ENCODE data around the gene ANO1. TPM values are rescaled to one million over a fixed set of nuclear protein-coding genes. Genes with fewer than 3 reads are reported as not detected.

Gene ANO1
- total RNA-seq, 1 experiment from 2014 or later: 41.7 TPM

DNA sequence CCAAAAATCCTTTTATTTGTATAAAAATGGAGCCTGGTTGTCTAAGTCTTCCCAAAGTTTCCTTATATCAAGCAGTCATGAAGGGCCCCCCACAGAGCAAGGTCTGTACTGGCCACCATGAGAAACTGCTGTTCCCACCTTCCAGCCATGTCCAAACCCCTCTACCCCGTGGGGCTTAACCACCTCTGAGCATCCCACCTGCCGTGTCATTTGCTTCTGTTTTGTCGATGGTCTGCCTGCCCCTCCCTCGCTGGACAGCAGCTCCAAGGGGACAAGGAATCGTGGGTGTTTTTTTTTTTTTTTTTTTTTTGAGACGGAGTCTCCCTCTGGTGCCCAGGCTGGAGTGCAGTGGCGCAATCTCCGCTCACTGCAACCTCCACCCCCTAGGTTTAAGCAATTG lies 11.1 kb upstream of the ANO1 start:
- ChIA-PET RAD21 (ENCODE audit: low non-redundant PET in 1 of 2, low total read pairs in 2 of 2, uncharacterized antibody in 2 of 2, unreplicated experiment in 2 of 2) (interaction anchor here in 1 of 2 experiments (0.6 kb wide), 1 partner anchor 18 kb away, joined by 3 read pairs; no protein-coding TSS in a partner anchor), CTCF (no interaction called here), POLR2A (no interaction called here)
- Histone ChIP-seq H3K79me2 (ENCODE audit: insufficient read depth, low read length) (no peaks in the 10 kb centered on the region), H3K9ac (ENCODE audit: low read length) (no peak overlapping the region), H3K4me1 (ENCODE audit: control insufficient read depth in 1 of 2, insufficient read depth in 2 of 2, low read length in 2 of 2) (peaks cover 41 to 55% of the 10 kb centered on the region in 2 experiments), H3K4me2 (ENCODE audit: low read length) (no peak overlapping the region), H2AFZ (ENCODE audit: low read depth, low read length, poor library complexity, severe bottlenecking) (no peak overlapping the region), H3K9me3 (ENCODE audit: control insufficient read depth in 1 of 2, insufficient read depth in 1 of 2, low read depth in 1 of 2, low read length in 2 of 2) (no peaks in the 10 kb centered on the region), H3K36me3 (ENCODE audit: control insufficient read depth in 1 of 2, insufficient read depth in 2 of 2, low read length in 2 of 2) (no peaks in the 10 kb centered on the region), H4K20me1 (ENCODE audit: insufficient read depth) (no peaks in the 10 kb centered on the region), H3K27ac (ENCODE audit: low read depth, low read length) (no peak overlapping the region), H3K9me2 (ENCODE audit: insufficient read depth) (no peaks in the 10 kb centered on the region), H3K27me3 (ENCODE audit: insufficient read depth, low read length) (no peaks in the 10 kb centered on the region), H3K4me3 (replicated peaks in 1 of 2; ENCODE audit: low read depth in 1 of 2, low read length in 2 of 2) (no peak overlapping the region)
- TF ChIP-seq RAD21 (IDR thresholded peaks at IDR 0.05; ENCODE audit: low read depth): no peak
- no peak for TF ChIP-seq JUND (IDR thresholded peaks at IDR 0.05)
- TF ChIP-seq, protein P1, sequence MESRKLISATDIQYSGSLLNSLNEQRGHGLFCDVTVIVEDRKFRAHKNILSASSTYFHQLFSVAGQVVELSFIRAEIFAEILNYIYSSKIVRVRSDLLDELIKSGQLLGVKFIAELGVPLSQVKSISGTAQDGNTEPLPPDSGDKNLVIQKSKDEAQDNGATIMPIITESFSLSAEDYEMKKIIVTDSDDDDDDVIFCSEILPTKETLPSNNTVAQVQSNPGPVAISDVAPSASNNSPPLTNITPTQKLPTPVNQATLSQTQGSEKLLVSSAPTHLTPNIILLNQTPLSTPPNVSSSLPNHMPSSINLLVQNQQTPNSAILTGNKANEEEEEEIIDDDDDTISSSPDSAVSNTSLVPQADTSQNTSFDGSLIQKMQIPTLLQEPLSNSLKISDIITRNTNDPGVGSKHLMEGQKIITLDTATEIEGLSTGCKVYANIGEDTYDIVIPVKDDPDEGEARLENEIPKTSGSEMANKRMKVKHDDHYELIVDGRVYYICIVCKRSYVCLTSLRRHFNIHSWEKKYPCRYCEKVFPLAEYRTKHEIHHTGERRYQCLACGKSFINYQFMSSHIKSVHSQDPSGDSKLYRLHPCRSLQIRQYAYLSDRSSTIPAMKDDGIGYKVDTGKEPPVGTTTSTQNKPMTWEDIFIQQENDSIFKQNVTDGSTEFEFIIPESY (IDR thresholded peaks at IDR 0.05; ENCODE audit: extremely low read depth, insufficient replicate concordance, low read length): no peak
- TF ChIP-seq EZH2phosphoT487 (IDR thresholded peaks at IDR 0.05; ENCODE audit: borderline replicate concordance): no peak
- TF ChIP-seq EGR1 (IDR thresholded peaks at IDR 0.05; ENCODE audit: low read depth): no peak
- no peak for TF ChIP-seq ELF1 (IDR thresholded peaks at IDR 0.05; ENCODE audit: borderline replicate concordance, low read depth)
- no peak for TF ChIP-seq CBX3 (IDR thresholded peaks at IDR 0.05; ENCODE audit: low read depth)
- TF ChIP-seq, protein P2, sequence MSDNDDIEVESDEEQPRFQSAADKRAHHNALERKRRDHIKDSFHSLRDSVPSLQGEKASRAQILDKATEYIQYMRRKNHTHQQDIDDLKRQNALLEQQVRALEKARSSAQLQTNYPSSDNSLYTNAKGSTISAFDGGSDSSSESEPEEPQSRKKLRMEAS (IDR thresholded peaks at IDR 0.05): no peak
- TF ChIP-seq, protein P3, sequence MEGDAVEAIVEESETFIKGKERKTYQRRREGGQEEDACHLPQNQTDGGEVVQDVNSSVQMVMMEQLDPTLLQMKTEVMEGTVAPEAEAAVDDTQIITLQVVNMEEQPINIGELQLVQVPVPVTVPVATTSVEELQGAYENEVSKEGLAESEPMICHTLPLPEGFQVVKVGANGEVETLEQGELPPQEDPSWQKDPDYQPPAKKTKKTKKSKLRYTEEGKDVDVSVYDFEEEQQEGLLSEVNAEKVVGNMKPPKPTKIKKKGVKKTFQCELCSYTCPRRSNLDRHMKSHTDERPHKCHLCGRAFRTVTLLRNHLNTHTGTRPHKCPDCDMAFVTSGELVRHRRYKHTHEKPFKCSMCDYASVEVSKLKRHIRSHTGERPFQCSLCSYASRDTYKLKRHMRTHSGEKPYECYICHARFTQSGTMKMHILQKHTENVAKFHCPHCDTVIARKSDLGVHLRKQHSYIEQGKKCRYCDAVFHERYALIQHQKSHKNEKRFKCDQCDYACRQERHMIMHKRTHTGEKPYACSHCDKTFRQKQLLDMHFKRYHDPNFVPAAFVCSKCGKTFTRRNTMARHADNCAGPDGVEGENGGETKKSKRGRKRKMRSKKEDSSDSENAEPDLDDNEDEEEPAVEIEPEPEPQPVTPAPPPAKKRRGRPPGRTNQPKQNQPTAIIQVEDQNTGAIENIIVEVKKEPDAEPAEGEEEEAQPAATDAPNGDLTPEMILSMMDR (IDR thresholded peaks at IDR 0.05 in 2 of 3, conservative IDR thresholded peaks at IDR 0.05 in 1 of 3; ENCODE audit: borderline replicate concordance in 1 of 3, insufficient read depth in 1 of 3, low read depth in 2 of 3, low read length in 2 of 3): no peak
- TF ChIP-seq TCF7L2 (IDR thresholded peaks at IDR 0.05; ENCODE audit: borderline replicate concordance, extremely low read depth, insufficient read depth, insufficient read length): no peak
- TF ChIP-seq, protein P4, sequence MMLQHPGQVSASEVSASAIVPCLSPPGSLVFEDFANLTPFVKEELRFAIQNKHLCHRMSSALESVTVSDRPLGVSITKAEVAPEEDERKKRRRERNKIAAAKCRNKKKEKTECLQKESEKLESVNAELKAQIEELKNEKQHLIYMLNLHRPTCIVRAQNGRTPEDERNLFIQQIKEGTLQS (IDR thresholded peaks at IDR 0.05): no peak
- no peak for TF ChIP-seq ZFX (IDR thresholded peaks at IDR 0.05)
- TF ChIP-seq SP1 (IDR thresholded peaks at IDR 0.05; ENCODE audit: low read depth): no peak
- no peak for TF ChIP-seq CEBPB (IDR thresholded peaks at IDR 0.05; ENCODE audit: low read depth)
- TF ChIP-seq POLR2AphosphoS5 (IDR thresholded peaks at IDR 0.05; ENCODE audit: low read depth, low read length): no peak
- TF ChIP-seq ZNF274 (IDR thresholded peaks at IDR 0.05; ENCODE audit: low read depth, low read length): no peak
- no peak for TF ChIP-seq EZH2 (IDR thresholded peaks at IDR 0.05)
- TF ChIP-seq, protein P5, sequence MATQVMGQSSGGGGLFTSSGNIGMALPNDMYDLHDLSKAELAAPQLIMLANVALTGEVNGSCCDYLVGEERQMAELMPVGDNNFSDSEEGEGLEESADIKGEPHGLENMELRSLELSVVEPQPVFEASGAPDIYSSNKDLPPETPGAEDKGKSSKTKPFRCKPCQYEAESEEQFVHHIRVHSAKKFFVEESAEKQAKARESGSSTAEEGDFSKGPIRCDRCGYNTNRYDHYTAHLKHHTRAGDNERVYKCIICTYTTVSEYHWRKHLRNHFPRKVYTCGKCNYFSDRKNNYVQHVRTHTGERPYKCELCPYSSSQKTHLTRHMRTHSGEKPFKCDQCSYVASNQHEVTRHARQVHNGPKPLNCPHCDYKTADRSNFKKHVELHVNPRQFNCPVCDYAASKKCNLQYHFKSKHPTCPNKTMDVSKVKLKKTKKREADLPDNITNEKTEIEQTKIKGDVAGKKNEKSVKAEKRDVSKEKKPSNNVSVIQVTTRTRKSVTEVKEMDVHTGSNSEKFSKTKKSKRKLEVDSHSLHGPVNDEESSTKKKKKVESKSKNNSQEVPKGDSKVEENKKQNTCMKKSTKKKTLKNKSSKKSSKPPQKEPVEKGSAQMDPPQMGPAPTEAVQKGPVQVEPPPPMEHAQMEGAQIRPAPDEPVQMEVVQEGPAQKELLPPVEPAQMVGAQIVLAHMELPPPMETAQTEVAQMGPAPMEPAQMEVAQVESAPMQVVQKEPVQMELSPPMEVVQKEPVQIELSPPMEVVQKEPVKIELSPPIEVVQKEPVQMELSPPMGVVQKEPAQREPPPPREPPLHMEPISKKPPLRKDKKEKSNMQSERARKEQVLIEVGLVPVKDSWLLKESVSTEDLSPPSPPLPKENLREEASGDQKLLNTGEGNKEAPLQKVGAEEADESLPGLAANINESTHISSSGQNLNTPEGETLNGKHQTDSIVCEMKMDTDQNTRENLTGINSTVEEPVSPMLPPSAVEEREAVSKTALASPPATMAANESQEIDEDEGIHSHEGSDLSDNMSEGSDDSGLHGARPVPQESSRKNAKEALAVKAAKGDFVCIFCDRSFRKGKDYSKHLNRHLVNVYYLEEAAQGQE (IDR thresholded peaks at IDR 0.05; ENCODE audit: low read depth): no peak
- TF ChIP-seq SIN3A (IDR thresholded peaks at IDR 0.05; ENCODE audit: low read depth): no peak
- TF ChIP-seq YY1 (IDR thresholded peaks at IDR 0.05; ENCODE audit: extremely low read depth, insufficient replicate concordance, low read depth, low read length): no peak
- intact Hi-C loops (cut with micrococcal nuclease): loop anchor here (5.0 kb wide), 1 partner anchor 120 kb away; no protein-coding TSS in a partner anchor
- BruUV-seq (replicated peaks): no TSS peak
- ATAC-seq: no peak
- no peak for DNase-seq (ENCODE audit: low read depth, low spot score)

All from HCT116 (cell line).